H1 (cell line): ENCODE data around the gene DIPK1A. TPM values are rescaled to one million over a fixed set of nuclear protein-coding genes. Genes with fewer than 3 reads are reported as not detected.

Experiments used
- CTCF ChIA-PET: fragments of 300-600 bp; sonication (Branson Sonifier 250); formaldehyde crosslinking; loops from one replicate; lab custom pipeline; 2021; ENCODE audit not compliant: partially characterized antibody; lab: Charles Lee
- POLR2A ChIA-PET: fragments of 300-600 bp; sonication (Branson Sonifier 250); formaldehyde crosslinking; loops from one replicate; lab custom pipeline; 2021; ENCODE audit warnings: inconsistent platforms; ENCODE audit not compliant: partially characterized antibody; lab: Charles Lee
- DNase-seq, 2 experiments: peaks; one replicate each; pipeline versions ENCODE4 v3.0.0 to v3.0.0-alpha.2; 2010 to 2022; ENCODE audit warnings: low spot score in 2 of 2, low read depth in 1 of 2, mixed read lengths in 1 of 2
- FAIRE-seq: peaks from 2 replicates; lab custom pipeline; 2011; peaks lifted over from hg19 to GRCh38; lab: Jason Lieb, UNC
- H2AFZ ChIP-seq: 2 replicates; pipeline ENCODE4 v1.8.1; 2012; ENCODE audit warnings: low read length, inconsistent platforms
- H2AK5ac ChIP-seq: 2 replicates; pipeline ENCODE4 v1.6.1; 2013; ENCODE audit warnings: low read depth, low read length
- H2BK120ac ChIP-seq: replicated peaks from 2 replicates; pipeline ENCODE3; 2013; ENCODE audit warnings: low read depth, low read length, inconsistent platforms
- H2BK12ac ChIP-seq: 2 replicates; pipeline ENCODE4 v1.6.1; 2013; ENCODE audit warnings: low read depth, low read length
- H2BK15ac ChIP-seq: 2 replicates; pipeline ENCODE4 v1.6.1; 2013; ENCODE audit warnings: low read length
- H2BK20ac ChIP-seq: 2 replicates; pipeline ENCODE4 v1.6.1; 2013; ENCODE audit warnings: low read length
- H2BK5ac ChIP-seq: 2 replicates; pipeline ENCODE4 v1.6.1; 2013; ENCODE audit warnings: low read depth, low read length
- H3K14ac ChIP-seq: 2 replicates; pipeline ENCODE4 v1.6.1; 2013; ENCODE audit warnings: inconsistent platforms; ENCODE audit not compliant: insufficient read length
- H3K18ac ChIP-seq: 2 replicates; pipeline ENCODE4 v1.6.1; 2013; ENCODE audit warnings: low read length; ENCODE audit errors: extremely low read depth
- H3K23ac ChIP-seq: 2 replicates; pipeline ENCODE4 v1.6.1; 2013; ENCODE audit warnings: inconsistent platforms; ENCODE audit not compliant: insufficient read length
- H3K23me2 ChIP-seq: 2 replicates; pipeline ENCODE4 v1.6.1; 2013; ENCODE audit warnings: low read depth, low read length
- H3K27ac ChIP-seq: 2 replicates; pipeline ENCODE4 v1.6.1; 2011; ENCODE audit warnings: low read depth, low read length, inconsistent platforms
- H3K27me3 ChIP-seq, 4 experiments: replicated peaks in 1 of 4; 1 replicate in 1 of 4; 2 replicates in 3 of 4; pipeline versions ENCODE4 v1.6.1 to v1.8.1; 2011 to 2013; ENCODE audit warnings: low read length in 3 of 4, mild to moderate bottlenecking in 3 of 4, inconsistent platforms in 2 of 4, mixed read lengths in 2 of 4, moderate library complexity in 1 of 4; ENCODE audit not compliant: control insufficient read depth in 3 of 4, insufficient read depth in 3 of 4; ENCODE audit errors: extremely low read depth in 1 of 4
- H3K36me3 ChIP-seq, 4 experiments: 2 replicates each; pipeline versions ENCODE4 v1.6.1 to v1.8.1; 2011 to 2013; ENCODE audit warnings: mild to moderate bottlenecking in 4 of 4, low read length in 3 of 4, moderate library complexity in 2 of 4, control low read depth in 1 of 4, inconsistent platforms in 1 of 4; ENCODE audit not compliant: insufficient read depth in 4 of 4, control insufficient read depth in 2 of 4
- H3K4ac ChIP-seq: replicated peaks from 2 replicates; pipeline ENCODE3; 2013; ENCODE audit warnings: low read length, low read depth, mixed read lengths, inconsistent platforms; ENCODE audit not compliant: insufficient read length
- H3K4me1 ChIP-seq, 4 experiments: replicated peaks in 1 of 4; 1 replicate in 1 of 4; 2 replicates in 3 of 4; pipeline versions ENCODE4 v1.6.1 to v1.8.1; 2011 to 2013; ENCODE audit warnings: low read length in 3 of 4, inconsistent platforms in 2 of 4, mixed read lengths in 1 of 4; ENCODE audit not compliant: insufficient read depth in 4 of 4, control insufficient read depth in 3 of 4
- H3K4me2 ChIP-seq, 2 experiments: 2 replicates each; pipeline versions ENCODE4 v1.6.1 to v1.8.1; 2011 to 2013; ENCODE audit warnings: low read depth in 2 of 2, low read length in 2 of 2, control low read depth in 1 of 2, inconsistent platforms in 1 of 2, mild to moderate bottlenecking in 1 of 2; ENCODE audit not compliant: insufficient read depth in 1 of 2
- H3K4me3 ChIP-seq, 4 experiments: fragments of 200-600, 300-600 bp in 1 of 4; sonication (generic), shearing (Covaris generic), sonication (Bioruptor Twin) in 1 of 4; 2 replicates each; pipeline versions ENCODE4 v1.5.1 to v1.8.1; 2011 to 2016; ENCODE audit warnings: low read length in 4 of 4, low read depth in 3 of 4, control low read depth in 2 of 4, inconsistent platforms in 2 of 4, mild to moderate bottlenecking in 2 of 4, mixed read lengths in 1 of 4, moderate library complexity in 1 of 4; ENCODE audit not compliant: insufficient read depth in 2 of 4; ENCODE audit errors: extremely low read depth in 1 of 4
- H3K56ac ChIP-seq: replicated peaks from 2 replicates; pipeline ENCODE3; 2013; ENCODE audit warnings: low read depth, mild to moderate bottlenecking, mixed read lengths, low read length, inconsistent platforms; ENCODE audit not compliant: insufficient read length
- H3K79me1 ChIP-seq: 2 replicates; pipeline ENCODE4 v1.6.1; 2013; ENCODE audit warnings: low read depth, low read length, control low read depth
- H3K79me2 ChIP-seq, 2 experiments: 2 replicates each; pipeline versions ENCODE4 v1.6.1 to v1.8.1; 2012 to 2013; ENCODE audit warnings: low read length in 2 of 2, mild to moderate bottlenecking in 2 of 2, inconsistent platforms in 1 of 2; ENCODE audit not compliant: insufficient read depth in 2 of 2, control insufficient read depth in 1 of 2
- H3K9ac ChIP-seq, 4 experiments: replicated peaks in 1 of 4; 1 replicate in 1 of 4; 2 replicates in 3 of 4; pipeline versions ENCODE4 v1.6.1 to v1.8.1; 2011 to 2013; ENCODE audit warnings: low read depth in 3 of 4, low read length in 3 of 4, control low read depth in 2 of 4, mild to moderate bottlenecking in 2 of 4, moderate library complexity in 2 of 4, inconsistent platforms in 1 of 4; ENCODE audit errors: extremely low read depth in 1 of 4
- H3K9me3 ChIP-seq, 2 experiments: 2 replicates each; pipeline versions ENCODE4 v1.6.1 to v1.8.1; 2012 to 2013; ENCODE audit warnings: mild to moderate bottlenecking in 2 of 2, moderate library complexity in 2 of 2, control low read depth in 1 of 2, inconsistent platforms in 1 of 2, low read depth in 1 of 2, low read length in 1 of 2, mixed read lengths in 1 of 2; ENCODE audit not compliant: insufficient read depth in 2 of 2
- H4K20me1 ChIP-seq, 2 experiments: replicated peaks in 1 of 2; 2 replicates each; pipeline versions ENCODE3 to v1.8.1; 2011 to 2013; ENCODE audit warnings: inconsistent platforms in 2 of 2, low read length in 2 of 2, mild to moderate bottlenecking in 1 of 2; ENCODE audit not compliant: insufficient read depth in 2 of 2, control insufficient read depth in 1 of 2
- H4K5ac ChIP-seq: 2 replicates; pipeline ENCODE4 v1.6.1; 2013; ENCODE audit warnings: low read length, low read depth, mixed read lengths, inconsistent platforms; ENCODE audit not compliant: insufficient read length
- H4K8ac ChIP-seq: 2 replicates; pipeline ENCODE4 v1.8.0; 2013; ENCODE audit warnings: mild to moderate bottlenecking, moderate library complexity, low read length, inconsistent platforms; ENCODE audit not compliant: insufficient read depth; ENCODE audit errors: extremely low read depth
- H4K91ac ChIP-seq: replicated peaks from 2 replicates; pipeline ENCODE3; 2013; ENCODE audit warnings: low read length, mixed read lengths, inconsistent platforms; ENCODE audit not compliant: insufficient read length
- CEBPB ChIP-seq: IDR thresholded peaks from 2 replicates; pipeline ENCODE4 v1.6.1; 2012; ENCODE audit warnings: low read depth, low read length
- PHF8 ChIP-seq: fragments of 200-600 bp; sonication (generic); conservative IDR thresholded peaks from 2 replicates; pipeline ENCODE4 v1.7.1; 2012; ENCODE audit warnings: low read depth, mild to moderate bottlenecking, inconsistent platforms, low read length, moderate library complexity
- SP1 ChIP-seq: IDR thresholded peaks from 2 replicates; pipeline ENCODE4 v1.6.1; 2011; ENCODE audit warnings: low read depth, low read length
- WGBS, 2 experiments: shearing (Covaris generic) in 1 of 2; methylation state at CpG; one replicate each; pipeline versions ENCODE4 v1.1.6 to v1.1.7; 2013 to 2015; ENCODE audit warnings: low lambda C conversion rate in 2 of 2, mixed read lengths in 2 of 2, inconsistent platforms in 1 of 2, low coverage in 1 of 2, missing lambda C conversion rate in 1 of 2; ENCODE audit not compliant: insufficient replicate concordance in 2 of 2, insufficient coverage in 1 of 2, insufficient read length in 1 of 2; ENCODE audit errors: extremely low coverage in 1 of 2, missing lambda C conversion rate in 1 of 2; 5-methylcytosine and 5-hydroxymethylcytosine counted together
- polyA plus RNA-seq, 7 experiments: library from polyadenylated mRNA; depleted of rRNA in 3 of 7; stranded (reverse) in 5 of 7; unstranded in 2 of 7; fragments of >200 nt in 5 of 7; fragments of 200-250 nt in 2 of 7; gene quantifications; 1 replicate in 5 of 7; 2 replicates in 1 of 7; 4 replicates in 1 of 7; pipeline versions ENCODE4 v1.2.1 to v1.2.3, GENCODE V29; 2011 to 2013; ENCODE audit warnings: missing spikeins in 2 of 7, mixed read lengths in 2 of 7
- total RNA-seq: library from RNA; stranded (reverse); fragmentation: NEBNext Ultra II Directional; extraction: Animal tissue kit (Norgen Biotek cat#: 25700); gene quantifications from 2 replicates; pipeline ENCODE4 v1.2.1, GENCODE V29; 2021
- TF ChIP-seq, protein P1 (sequence below): IDR thresholded peaks from 2 replicates; pipeline ENCODE4 v1.6.1; 2012; ENCODE audit warnings: inconsistent platforms
- TF ChIP-seq, protein P2 (sequence below): IDR thresholded peaks from 2 replicates; pipeline ENCODE4 v1.6.1; 2012; ENCODE audit warnings: inconsistent platforms

Gene DIPK1A
- total and polyA plus RNA-seq, 2 of the 8 experiments (the other 6 are each of a cell fraction or from before 2014, with no cell fraction given): 2.5 to 5.0 TPM

DNA sequence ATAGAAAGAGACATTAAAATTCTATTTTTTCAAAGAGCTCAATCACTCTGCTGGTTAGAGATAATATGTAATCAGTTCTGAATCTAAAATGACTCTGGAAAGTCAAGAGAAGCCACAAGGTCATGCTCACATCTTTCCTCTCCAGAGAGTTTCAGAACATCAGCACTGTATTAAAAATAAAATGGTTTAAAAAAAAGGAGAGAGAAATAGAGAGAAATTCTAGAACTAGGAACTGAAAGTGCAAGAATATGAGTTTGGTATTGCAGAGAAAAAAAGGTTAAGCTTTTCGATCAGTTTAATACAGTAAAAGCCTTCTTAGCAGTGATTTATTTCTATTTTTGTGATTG, 44.0 kb upstream of the DIPK1A start:
- CTCF ChIA-PET: interaction anchor here (0.5 to 3.7 kb wide), 10 partner anchors 11 to 147 kb away, joined by 3 to 24 read pairs (median 3); no protein-coding TSS in a partner anchor
- Histone ChIP-seq H3K23me2 (no peaks in the 10 kb centered on the region), H2BK12ac (no peak overlapping the region), H2AK5ac (no peak overlapping the region), H2BK15ac (no peak overlapping the region), H4K8ac (no peak overlapping the region), H3K79me2 (no peaks in the 10 kb centered on the region), H2AFZ (no peak overlapping the region), H4K5ac (no peak overlapping the region), H3K18ac (no peak overlapping the region), H2BK20ac (no peak overlapping the region), H3K4me1 (peaks cover 0 to 8% (median 4%) of the 10 kb centered on the region in 4 experiments; a peak in 3 of 7 replicates), H2BK5ac (no peak overlapping the region), H3K79me1 (no peaks in the 10 kb centered on the region), H3K4me3 (no peak overlapping the region), H4K20me1 (no peaks in the 10 kb centered on the region), H3K14ac (no peak overlapping the region), H3K9ac (no peak overlapping the region), H3K56ac (no peak overlapping the region), H3K4ac (no peak overlapping the region), H2BK120ac (no peak overlapping the region), H3K36me3 (no peaks in the 10 kb centered on the region), H3K9me3 (no peaks in the 10 kb centered on the region), H3K27ac (no peak overlapping the region), H3K23ac (no peak overlapping the region), H4K91ac (no peak overlapping the region), H3K27me3 (no peaks in the 10 kb centered on the region), H3K4me2 (no peak overlapping the region)
- TF ChIP-seq, protein P1, sequence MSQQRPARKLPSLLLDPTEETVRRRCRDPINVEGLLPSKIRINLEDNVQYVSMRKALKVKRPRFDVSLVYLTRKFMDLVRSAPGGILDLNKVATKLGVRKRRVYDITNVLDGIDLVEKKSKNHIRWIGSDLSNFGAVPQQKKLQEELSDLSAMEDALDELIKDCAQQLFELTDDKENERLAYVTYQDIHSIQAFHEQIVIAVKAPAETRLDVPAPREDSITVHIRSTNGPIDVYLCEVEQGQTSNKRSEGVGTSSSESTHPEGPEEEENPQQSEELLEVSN: no peak
- no peak for TF ChIP-seq SP1
- TF ChIP-seq, protein P2, sequence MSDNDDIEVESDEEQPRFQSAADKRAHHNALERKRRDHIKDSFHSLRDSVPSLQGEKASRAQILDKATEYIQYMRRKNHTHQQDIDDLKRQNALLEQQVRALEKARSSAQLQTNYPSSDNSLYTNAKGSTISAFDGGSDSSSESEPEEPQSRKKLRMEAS: no peak
- no peak for TF ChIP-seq PHF8
- TF ChIP-seq CEBPB: no peak
- 77% methylated on average over 1 of the region's 1 CpG; no CpG with 5 or more reads in 1 of the 2 experiments for WGBS, 2 experiments
- FAIRE-seq (no peak), DNase-seq (no peak)
- POLR2A ChIA-PET: no interaction called here
